PC-3 (cell line): ENCODE measurements around the gene CCDC178.

Source experiments
- EZH2phosphoT487 ChIP-seq: fragments of 300-600 bp; sonication (generic); IDR thresholded peaks from 2 replicates; pipeline ENCODE4 v1.6.1; 2018; ENCODE audit warnings: mild to moderate bottlenecking, antibody characterized with exemption, low read length, borderline replicate concordance
- TF ChIP-seq, protein P1 (sequence below): fragments of 300-600 bp; sonication (generic); conservative IDR thresholded peaks from 2 replicates; pipeline ENCODE4 v1.5.1; 2017; ENCODE audit warnings: antibody characterized with exemption, low read depth, mild to moderate bottlenecking, low read length

DNA sequence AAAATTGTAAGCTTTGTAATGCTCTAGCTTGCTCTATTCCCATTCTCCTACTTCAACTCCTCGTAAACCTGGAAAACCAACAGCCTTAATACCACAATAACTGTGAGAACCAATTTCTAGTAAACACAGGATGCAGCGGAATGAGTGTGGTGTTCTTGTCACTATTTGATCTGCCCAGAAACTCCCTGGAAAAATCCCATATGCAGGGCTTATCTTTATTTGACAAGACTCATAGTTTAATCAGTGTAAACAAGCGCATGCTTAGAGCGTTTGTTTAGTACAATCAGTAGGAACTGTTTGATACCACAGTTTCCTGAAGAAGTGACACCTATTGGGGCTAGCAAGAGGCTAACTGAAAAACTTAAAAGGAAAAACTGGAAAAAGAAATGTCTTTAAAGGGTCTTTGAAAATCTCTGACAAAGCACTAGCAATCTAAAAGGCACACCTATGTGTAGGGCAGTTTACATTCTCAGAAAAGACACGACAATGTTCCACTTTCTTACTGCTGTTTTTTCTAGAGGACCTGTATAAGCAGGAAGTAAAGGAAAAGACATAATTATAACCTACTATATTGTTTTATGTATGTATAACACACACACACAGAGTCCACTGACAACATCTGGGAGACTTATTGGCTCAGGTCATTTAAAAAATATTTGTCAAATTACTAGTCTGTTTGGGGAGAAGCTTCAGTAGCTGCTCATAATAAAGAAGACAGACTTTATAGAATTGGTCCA is 426.3 kb downstream of the CCDC178 start:
- TF ChIP-seq, protein P1, sequence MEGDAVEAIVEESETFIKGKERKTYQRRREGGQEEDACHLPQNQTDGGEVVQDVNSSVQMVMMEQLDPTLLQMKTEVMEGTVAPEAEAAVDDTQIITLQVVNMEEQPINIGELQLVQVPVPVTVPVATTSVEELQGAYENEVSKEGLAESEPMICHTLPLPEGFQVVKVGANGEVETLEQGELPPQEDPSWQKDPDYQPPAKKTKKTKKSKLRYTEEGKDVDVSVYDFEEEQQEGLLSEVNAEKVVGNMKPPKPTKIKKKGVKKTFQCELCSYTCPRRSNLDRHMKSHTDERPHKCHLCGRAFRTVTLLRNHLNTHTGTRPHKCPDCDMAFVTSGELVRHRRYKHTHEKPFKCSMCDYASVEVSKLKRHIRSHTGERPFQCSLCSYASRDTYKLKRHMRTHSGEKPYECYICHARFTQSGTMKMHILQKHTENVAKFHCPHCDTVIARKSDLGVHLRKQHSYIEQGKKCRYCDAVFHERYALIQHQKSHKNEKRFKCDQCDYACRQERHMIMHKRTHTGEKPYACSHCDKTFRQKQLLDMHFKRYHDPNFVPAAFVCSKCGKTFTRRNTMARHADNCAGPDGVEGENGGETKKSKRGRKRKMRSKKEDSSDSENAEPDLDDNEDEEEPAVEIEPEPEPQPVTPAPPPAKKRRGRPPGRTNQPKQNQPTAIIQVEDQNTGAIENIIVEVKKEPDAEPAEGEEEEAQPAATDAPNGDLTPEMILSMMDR, result no peak
- no peak for TF ChIP-seq EZH2phosphoT487
